GM21390 (cell line): Measurements from ENCODE around the gene HBA1.
"Not testable (repeated sequence)": the region's sequence is repeated elsewhere in the genome, so short reads cannot be mapped to it uniquely, and the experiment has no call there.

Source experiments
- ATAC-seq: cut with Tn5 transposase; IDR thresholded peaks from one replicate; pipeline ENCODE4 v1.9.1; 2021; ENCODE audit not compliant: unreplicated experiment

Gene HBA1

GRCh38 chr16:176477-177382 lies at the start of gene HBA1:
Gene HBA1, plus strand, starts transcription at chr16:176680. Its CDS starts 37 bp downstream, at chr16:176717.
- ATAC-seq, result not testable (repeated sequence)

- ATAC-seq, result no peak
Measured at GRCh38 chr16:129075-129474, 47.4 kb upstream of the HBA1 start.

GRCh38 chr16:130533-131173 lies 45.8 kb upstream of the HBA1 start:
- ATAC-seq, result no peak

- ATAC-seq, result no peak
Measured at GRCh38 chr16:132120-132519, 44.4 kb upstream of the HBA1 start.

- ATAC-seq, result no peak
Measured at GRCh38 chr16:133716-134115, 42.8 kb upstream of the HBA1 start.

- ATAC-seq, result no peak
Measured at GRCh38 chr16:138049-138417, 38.4 kb upstream of the HBA1 start.

- no peak for ATAC-seq
Measured at GRCh38 chr16:140175-140857, 36.2 kb upstream of the HBA1 start.

- no peak for ATAC-seq
Measured at GRCh38 chr16:142405-142967, 34.0 kb upstream of the HBA1 start.

- no peak for ATAC-seq
Measured at GRCh38 chr16:143047-143446, 33.4 kb upstream of the HBA1 start.

GRCh38 chr16:143456-143855 lies 33.0 kb upstream of the HBA1 start:
- no peak for ATAC-seq

GRCh38 chr16:144797-145252 lies 31.7 kb upstream of the HBA1 start:
- ATAC-seq, result no peak

GRCh38 chr16:146646-147045 lies 29.8 kb upstream of the HBA1 start:
- no peak for ATAC-seq

- ATAC-seq, result no peak
Measured at GRCh38 chr16:149024-149660, 27.3 kb upstream of the HBA1 start.

GRCh38 chr16:152141-153128 lies 24.0 kb upstream of the HBA1 start, which contains the start of gene HBZ:
Gene HBZ, plus strand, starts transcription at chr16:152644. Its CDS starts 266 bp downstream, at chr16:152910.
- ATAC-seq, result no peak

GRCh38 chr16:153129-153521 lies 23.4 kb upstream of the HBA1 start:
- not testable (repeated sequence) for ATAC-seq

GRCh38 chr16:153550-154216 lies 22.8 kb upstream of the HBA1 start:
- not testable (repeated sequence) for ATAC-seq

GRCh38 chr16:154217-155030 lies 22.1 kb upstream of the HBA1 start:
- no peak for ATAC-seq

GRCh38 chr16:155031-155398 lies 21.5 kb upstream of the HBA1 start:
- no peak for ATAC-seq
